ENCODE data around the gene RAVER1. TPM values are rescaled to one million over a fixed set of nuclear protein-coding genes. Genes with fewer than 3 reads are reported as not detected.

The RAVER1 gene
- total and polyA plus RNA-seq, 2 of the 13 experiments (the other 11 are each of a cell fraction or from before 2014, with no cell fraction given), result 3.6 to 7.9 TPM

GRCh38 chr19:10269333-10270179 is 63.8 kb downstream of the RAVER1 start (continued):
- TF ChIP-seq REST (IDR thresholded peaks at IDR 0.05; ENCODE audit: borderline replicate concordance in 1 of 2, low read depth in 1 of 2, low read length in 2 of 2) (no peak), ZBTB38 (CRISPR knock-in tag; IDR thresholded peaks at IDR 0.05) (peak; percentile 96; the same call in 1 of the 2 replicates), RCOR2 (CRISPR knock-in tag; IDR thresholded peaks at IDR 0.05) (peak; percentile 87; the same call in 1 of the 2 replicates), BRCA1 (CRISPR knock-in tag; IDR thresholded peaks at IDR 0.05) (no peak), SMAD1 (CRISPR knock-in tag; IDR thresholded peaks at IDR 0.05; ENCODE audit: borderline replicate concordance, low read depth) (no peak), ZNF350 (CRISPR knock-in tag; IDR thresholded peaks at IDR 0.05; ENCODE audit: borderline replicate concordance, low read depth) (0 out of 2 replicates have a peak, but pooled peaks have one; percentile 15), PITX1 (CRISPR knock-in tag; IDR thresholded peaks at IDR 0.05) (0 out of 2 replicates have a peak, but pooled peaks have one; percentile 50), ZNF572 (CRISPR knock-in tag; IDR thresholded peaks at IDR 0.05) (0 out of 2 replicates have a peak, but pooled peaks have one; percentile 22), SOX6 (IDR thresholded peaks at IDR 0.05) (no peak), SOX6 (CRISPR knock-in tag; IDR thresholded peaks at IDR 0.05) (0 out of 2 replicates have a peak, but pooled peaks have one; percentile 9), GTF3A (CRISPR knock-in tag; conservative IDR thresholded peaks at IDR 0.05) (0 out of 2 replicates have a peak, but pooled peaks have one; percentile 53), SMARCC2 (IDR thresholded peaks at IDR 0.05) (no peak), ZBTB3 (CRISPR knock-in tag; IDR thresholded peaks at IDR 0.05; ENCODE audit: borderline replicate concordance, low read depth) (no peak), MTF1 (CRISPR knock-in tag; IDR thresholded peaks at IDR 0.05) (no peak), MIER3 (CRISPR knock-in tag; IDR thresholded peaks at IDR 0.05; ENCODE audit: borderline replicate concordance) (no peak; the same call in 1 of the 2 replicates), ZBTB39 (CRISPR knock-in tag; IDR thresholded peaks at IDR 0.05) (no peak), SMAD3 (CRISPR knock-in tag; IDR thresholded peaks at IDR 0.05) (0 out of 2 replicates have a peak, but pooled peaks have one; percentile 37), ZBTB34 (CRISPR knock-in tag; IDR thresholded peaks at IDR 0.05) (no peak), ZFY (CRISPR knock-in tag; IDR thresholded peaks at IDR 0.05) (peak; percentile 26; the same call in 1 of the 2 replicates), AGO1 (IDR thresholded peaks at IDR 0.05; ENCODE audit: low read depth, low read length, poor library complexity, severe bottlenecking) (no peak)

Measured in HepG2 (cell line).